ENCODE data around the gene INCA1. TPM values are rescaled to one million over a fixed set of nuclear protein-coding genes. Genes with fewer than 3 reads are reported as not detected.

The INCA1 gene
- polyA plus RNA-seq, 3 donors: 0.38 to 0.52 (median 0.44) TPM

GRCh38 chr17:5042157-5043022 lies 45.1 kb upstream of the INCA1 start:
- no peak overlapping the region for H3K4me3 ChIP-seq (replicated peaks in 1 of 3; ENCODE audit: low read depth in 2 of 3, low read length in 3 of 3)
- peaks cover 0 to 16% (median 6%) of the 10 kb centered on the region in 7 donors for H3K9me3 Mint-ChIP-seq
- H3K79me2 ChIP-seq (ENCODE audit: insufficient read depth, low read length): no peaks in the 10 kb centered on the region
- H2AFZ ChIP-seq (ENCODE audit: insufficient read depth, low read depth, low read length, poor library complexity, severe bottlenecking): no peak overlapping the region
- H3K4me2 ChIP-seq (replicated peaks; ENCODE audit: extremely low read depth, low read length, poor library complexity, severe bottlenecking): no peak overlapping the region
- H3K27ac ChIP-seq (ENCODE audit: low read depth in 1 of 2, low read length in 2 of 2): no peak overlapping the region
- no peak overlapping the region for H3K9ac ChIP-seq (ENCODE audit: insufficient read depth, low read length, poor library complexity, severe bottlenecking)
- 78% methylated on average over 3 of the region's 15 CpGs for WGBS (ENCODE audit: insufficient coverage)
- H3K4me1 ChIP-seq (ENCODE audit: control insufficient read depth in 1 of 2, insufficient read depth in 2 of 2, low read length in 2 of 2): no peaks in the 10 kb centered on the region
- H3K9me3 ChIP-seq (replicated peaks in 1 of 2; ENCODE audit: control insufficient read depth in 1 of 2, insufficient read depth in 1 of 2, low read length in 2 of 2): no peaks in the 10 kb centered on the region
- peaks cover 4% of the 10 kb centered on the region for H3K4me1 Mint-ChIP-seq
- no peaks in the 10 kb centered on the region for H3K27me3 ChIP-seq (ENCODE audit: control insufficient read depth in 2 of 2, insufficient read depth in 2 of 2, low read length in 2 of 2)
- peak overlapping the region in 2 of 7 donors; percentile 38 to 68 for H3K27ac Mint-ChIP-seq
- no peak for DNase-seq
- no peaks in the 10 kb centered on the region for H3K36me3 Mint-ChIP-seq
- no peaks in the 10 kb centered on the region for H3K36me3 ChIP-seq (replicated peaks in 1 of 2; ENCODE audit: control insufficient read depth in 1 of 2, insufficient read depth in 2 of 2, low read length in 2 of 2)
- H3K4me3 Mint-ChIP-seq: peak overlapping the region in 1 of 2 donors; percentile 31
- H3K27me3 Mint-ChIP-seq (ENCODE audit: low read depth in 3 of 3): peaks cover 3 to 18% (median 11%) of the 10 kb centered on the region in 3 donors
- no peaks in the 10 kb centered on the region for H4K20me1 ChIP-seq (ENCODE audit: insufficient read depth, low read length)
- TF ChIP-seq CTCF (IDR thresholded peaks at IDR 0.05): no peak
- intact Hi-C loops (cut with micrococcal nuclease): no loop called here

GRCh38 chr17:5035315-5035714 lies 38.0 kb upstream of the INCA1 start, which contains the start of gene SLC52A1:
SLC52A1 (minus strand) TSS chr17:5035426; CDS start chr17:5034606, 820 bp downstream.
- peaks cover 11 to 42% (median 31%) of the 10 kb centered on the region in 3 donors for H3K27me3 Mint-ChIP-seq (ENCODE audit: low read depth in 3 of 3)
- Histone ChIP-seq H3K27ac (ENCODE audit: low read depth in 1 of 2, low read length in 2 of 2) (no peak within 1 kb of the TSS), H3K4me2 (replicated peaks; ENCODE audit: extremely low read depth, low read length, poor library complexity, severe bottlenecking) (no peak within 1 kb of the TSS), H3K79me2 (ENCODE audit: insufficient read depth, low read length) (no peaks in the 10 kb centered on the region), H3K9me3 (replicated peaks in 1 of 2; ENCODE audit: control insufficient read depth in 1 of 2, insufficient read depth in 1 of 2, low read length in 2 of 2) (no peaks in the 10 kb centered on the region), H3K36me3 (replicated peaks in 1 of 2; ENCODE audit: control insufficient read depth in 1 of 2, insufficient read depth in 2 of 2, low read length in 2 of 2) (no peaks in the 10 kb centered on the region), H3K4me3 (replicated peaks in 1 of 3; ENCODE audit: low read depth in 2 of 3, low read length in 3 of 3) (no peak within 1 kb of the TSS), H3K9ac (ENCODE audit: insufficient read depth, low read length, poor library complexity, severe bottlenecking) (no peak within 1 kb of the TSS), H3K4me1 (ENCODE audit: control insufficient read depth in 1 of 2, insufficient read depth in 2 of 2, low read length in 2 of 2) (peaks cover 17 to 19% of the 10 kb centered on the region in 2 donors), H3K27me3 (ENCODE audit: control insufficient read depth in 2 of 2, insufficient read depth in 2 of 2, low read length in 2 of 2) (peaks cover 2 to 20% of the 10 kb centered on the region in 2 donors), H2AFZ (ENCODE audit: insufficient read depth, low read depth, low read length, poor library complexity, severe bottlenecking) (no peak within 1 kb of the TSS), H4K20me1 (ENCODE audit: insufficient read depth, low read length) (no peaks in the 10 kb centered on the region)
- no peak for DNase-seq
- H3K9me3 Mint-ChIP-seq: peaks cover 0 to 6% (median 0%) of the 10 kb centered on the region in 7 donors
- peak within 1 kb of the TSS in 1 of 7 donors; percentile 8 for H3K27ac Mint-ChIP-seq
- intact Hi-C loops (cut with micrococcal nuclease): no loop called here
- TF ChIP-seq CTCF (IDR thresholded peaks at IDR 0.05): no peak
- peaks cover 18% of the 10 kb centered on the region for H3K4me1 Mint-ChIP-seq
- H3K36me3 Mint-ChIP-seq: no peaks in the 10 kb centered on the region
- 11% methylated on average over 15 of the region's 24 CpGs for WGBS (ENCODE audit: insufficient coverage)
- H3K4me3 Mint-ChIP-seq: peak within 1 kb of the TSS in 1 of 2 donors; percentile 63

Data from CD14-positive monocyte (primary cell).